K562 (cell line): ENCODE data around the gene PIGV. TPM values are rescaled to one million over a fixed set of nuclear protein-coding genes. Genes with fewer than 3 reads are reported as not detected.
A peak's percentile ranks its signal among the peaks of the same experiment; 100 is the strongest.

Experiments
- E2F6 ChIP-seq, 2 experiments: IDR thresholded peaks; 2 replicates each; pipeline ENCODE4 v1.6.1; 2011; ENCODE audit warnings: borderline replicate concordance in 1 of 2, control low read depth in 1 of 2, low read depth in 1 of 2, low read length in 1 of 2, mild to moderate bottlenecking in 1 of 2, mixed read lengths in 1 of 2, moderate library complexity in 1 of 2; ENCODE audit not compliant: insufficient read depth in 1 of 2, insufficient read length in 1 of 2, poor library complexity in 1 of 2, severe bottlenecking in 1 of 2; ENCODE audit errors: extremely low read depth in 1 of 2
- GATAD2A ChIP-seq: fragments of 450-650 bp; IDR thresholded peaks from 2 replicates; pipeline ENCODE4 v1.6.1; 2017
- KAT7 ChIP-seq: sonication (generic); formaldehyde crosslinking; IDR thresholded peaks from 2 replicates; pipeline ENCODE4 v1.8.0; 2022; ENCODE audit warnings: missing genetic modification reagents, mild to moderate bottlenecking, borderline replicate concordance
- NFIC ChIP-seq: fragments of 450-650 bp; IDR thresholded peaks from 2 replicates; pipeline ENCODE4 v1.6.1; 2017; ENCODE audit warnings: mild to moderate bottlenecking, inconsistent platforms
- PRPF4 ChIP-seq: fragments of 200-400 bp; formaldehyde crosslinking; IDR thresholded peaks from one replicate; pipeline ENCODE4 v1.6.1; 2017; ENCODE audit warnings: low read length, low read depth, mild to moderate bottlenecking; ENCODE audit not compliant: insufficient read depth, poor library complexity, severe bottlenecking
- SRF ChIP-seq, 2 experiments: fragments of 250-450, 450-650 bp in 1 of 2; sonication (Bioruptor Pico) in 1 of 2; sonication (generic) in 1 of 2; formaldehyde crosslinking; IDR thresholded peaks; 2 replicates each; pipeline versions ENCODE4 v1.5.0 to v1.5.1; 2020 to 2022; ENCODE audit warnings: mild to moderate bottlenecking in 1 of 2, missing genetic modification reagents in 1 of 2
- TAF1 ChIP-seq: IDR thresholded peaks from 2 replicates; pipeline ENCODE4 v1.6.1; 2011; ENCODE audit warnings: mild to moderate bottlenecking, low read length, moderate library complexity; ENCODE audit not compliant: insufficient read depth, control insufficient read depth, severe bottlenecking; ENCODE audit errors: extremely low read depth
- UBTF ChIP-seq, 2 experiments: IDR thresholded peaks; 2 replicates each; pipeline ENCODE4 v1.6.1; 2012; ENCODE audit warnings: improper control_type of control experiment in 2 of 2, low read depth in 2 of 2, low read length in 2 of 2, borderline replicate concordance in 1 of 2
- ZBTB33 ChIP-seq: sonication (generic); formaldehyde crosslinking; IDR thresholded peaks from 2 replicates; pipeline ENCODE4 v1.8.1; 2023; ENCODE audit warnings: mild to moderate bottlenecking, missing genetic modification reagents
- ZNF175 ChIP-seq: fragments of 200-800 bp; sonication (Bioruptor generic); IDR thresholded peaks from 2 replicates; pipeline ENCODE4 v1.6.1; 2016; ENCODE audit warnings: low read depth, mild to moderate bottlenecking, missing genetic modification characterization, missing compliant biosample characterization
- ZNF232 ChIP-seq: sonication (generic); formaldehyde crosslinking; IDR thresholded peaks from 2 replicates; pipeline ENCODE4 v1.8.0; 2022; ENCODE audit warnings: mild to moderate bottlenecking, missing genetic modification reagents
- ZNF282 ChIP-seq: sonication (generic); formaldehyde crosslinking; IDR thresholded peaks from 2 replicates; pipeline ENCODE4 v1.8.1; 2023; ENCODE audit warnings: missing genetic modification reagents
- ZNF609 ChIP-seq: sonication (generic); formaldehyde crosslinking; IDR thresholded peaks from 2 replicates; pipeline ENCODE4 v1.8.1; 2023; ENCODE audit warnings: missing genetic modification reagents, mild to moderate bottlenecking, borderline replicate concordance
- polyA plus RNA-seq, 8 experiments: library from polyadenylated mRNA; depleted of rRNA in 4 of 8; stranded (reverse) in 5 of 8; unstranded in 3 of 8; fragments of >200 nt; fragmentation: Nextera tagmentation in 2 of 8; fragmentation: Illumina TruSeq in 1 of 8; extraction: Ambion mirVana in 2 of 8; extraction: Trizol in 1 of 8; gene quantifications; 2 replicates each; pipeline versions ENCODE4 v1.2.1 to v1.2.3, GENCODE V29; 2011 to 2014; ENCODE audit warnings: inconsistent platforms in 1 of 8, missing spikeins in 1 of 8
- total RNA-seq, 7 experiments: library from RNA; depleted of rRNA in 6 of 7; stranded (reverse); fragments of >200 nt in 6 of 7; fragmentation: Illumina TruSeq in 2 of 7; extraction: Trizol in 2 of 7; gene quantifications; 2 replicates each; pipeline versions ENCODE4 v1.2.1 to v1.2.3, GENCODE V29; 2011 to 2021; ENCODE audit warnings: low replicate concordance in 1 of 7

The PIGV gene
- total and polyA plus RNA-seq, 9 of the 15 experiments (the other 6 are each of a cell fraction or from before 2014, with no cell fraction given) = 8.4 to 21.8 (median 11.7) TPM

- peak; percentile 78 to 94 for TF ChIP-seq E2F6 (IDR thresholded peaks at IDR 0.05; ENCODE audit: borderline replicate concordance in 1 of 2, extremely low read depth in 1 of 2, insufficient read depth in 1 of 2, insufficient read length in 1 of 2, low read depth in 1 of 2, low read length in 1 of 2, poor library complexity in 1 of 2, severe bottlenecking in 1 of 2)
- peak; percentile 49; the same call in 1 of the 2 replicates for TF ChIP-seq ZNF282 (CRISPR knock-in tag)
- peak; percentile 26; the same call in 1 of the 2 replicates for TF ChIP-seq ZNF232 (CRISPR knock-in tag)
- 0 out of 2 replicates have a peak, but pooled peaks have one; percentile 90 for TF ChIP-seq ZNF609 (CRISPR knock-in tag)
- TF ChIP-seq GATAD2A = 0 out of 2 replicates have a peak, but pooled peaks have one; percentile 10
- peak; percentile 65; the same call in 1 of the 2 replicates for TF ChIP-seq KAT7 (CRISPR knock-in tag)
- TF ChIP-seq SRF (CRISPR knock-in tag; IDR thresholded peaks at IDR 0.05) = peak; percentile 27 to 45; a peak in 2 of 4 replicates
- no peak for TF ChIP-seq PRPF4
- TF ChIP-seq NFIC = peak; percentile 16
- 0 out of 2 replicates have a peak, but pooled peaks have one; percentile 4 for TF ChIP-seq ZBTB33
- 0 out of 4 replicates have a peak, but pooled peaks of 1 of the 2 experiments have one; percentile 31 for TF ChIP-seq UBTF (IDR thresholded peaks at IDR 0.05; ENCODE audit: borderline replicate concordance in 1 of 2, low read depth in 2 of 2, low read length in 2 of 2)
- TF ChIP-seq TAF1 = peak; percentile 85
- TF ChIP-seq ZNF175 (CRISPR knock-in tag) = peak; percentile 69
Observed at GRCh38 chr1:26787706-26788514, at the start of gene PIGV (continued).
